ENCODE data around the gene CRB1.

Gene CRB1

GRCh38 chr1:197303463-197303862 lies 35.4 kb downstream of the CRB1 start:
- DNase-seq (ENCODE audit: low read depth, low spot score) = no peak

DNA sequence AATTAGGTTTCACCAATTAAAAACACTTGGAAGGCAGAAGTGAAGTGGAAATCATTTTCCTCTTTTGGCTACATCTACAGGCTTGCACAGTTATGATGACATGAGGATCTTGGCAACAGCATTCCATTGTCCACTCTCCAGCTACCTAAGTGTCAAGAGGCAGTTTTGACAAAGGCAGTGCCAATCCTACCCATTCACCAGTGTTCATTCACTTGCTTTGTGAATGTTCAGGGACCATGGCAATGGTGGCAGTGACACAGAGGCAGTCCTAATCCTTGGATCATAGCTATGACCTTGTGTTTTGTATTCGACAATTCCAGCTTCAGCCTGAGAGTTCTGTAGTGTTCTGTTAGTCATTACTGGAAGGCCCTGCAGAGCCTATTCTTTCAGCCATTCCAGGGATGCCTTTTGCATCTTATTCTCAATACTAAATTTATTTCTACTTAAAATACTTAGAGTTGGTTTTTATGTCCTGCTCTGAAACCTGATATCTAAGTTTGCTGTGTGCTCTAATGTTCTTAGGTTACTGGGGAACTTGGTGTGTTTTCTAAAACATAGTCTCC lies 36.7 kb downstream of the CRB1 start:
- no peak for DNase-seq (ENCODE audit: low read depth, low spot score)

GRCh38 chr1:197305925-197306324 lies 37.9 kb downstream of the CRB1 start:
- DNase-seq (ENCODE audit: low read depth, low spot score) = no peak

GRCh38 chr1:197306381-197307062 lies 38.5 kb downstream of the CRB1 start:
- DNase-seq (ENCODE audit: low read depth, low spot score) = no peak

DNA sequence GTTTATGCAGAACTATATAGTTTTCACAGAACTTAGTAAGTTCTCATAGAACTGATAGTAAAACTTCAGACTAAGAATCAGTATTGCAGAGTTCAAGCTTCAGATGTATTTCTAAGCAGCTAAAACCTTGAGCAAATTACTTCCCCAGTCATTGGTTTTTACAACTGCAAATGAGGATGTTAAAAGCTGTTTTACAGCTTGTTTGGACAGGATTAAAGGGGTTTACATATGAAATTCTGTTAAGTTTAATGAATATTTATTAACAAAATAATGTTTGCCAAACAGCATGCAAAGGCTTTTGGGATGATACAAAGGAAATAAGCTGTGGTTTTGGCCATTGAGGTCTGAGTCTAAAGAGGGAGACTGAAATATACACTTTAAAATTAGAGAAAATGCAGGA lies 39.1 kb downstream of the CRB1 start:
- no peak for DNase-seq (ENCODE audit: low read depth, low spot score)

DNA sequence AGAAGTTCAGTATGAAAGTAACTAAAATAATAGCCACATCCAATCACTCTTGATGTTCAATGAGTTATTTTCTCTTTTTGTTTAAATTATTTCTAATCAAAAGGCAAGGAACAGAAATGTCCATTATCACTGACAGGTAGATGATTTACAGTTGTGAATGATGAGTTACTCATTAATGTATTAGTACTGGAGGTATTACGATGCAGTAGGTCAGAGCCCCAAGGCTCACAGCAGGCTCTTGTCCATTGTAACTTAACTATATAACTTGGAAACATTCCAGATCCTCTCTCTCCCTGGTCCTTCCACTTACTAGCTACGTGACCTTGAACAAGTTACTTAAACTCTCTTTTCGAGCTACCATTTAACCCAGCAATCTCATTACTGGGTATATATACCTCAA lies 39.5 kb downstream of the CRB1 start:
- no peak for DNase-seq (ENCODE audit: low read depth, low spot score)

DNA sequence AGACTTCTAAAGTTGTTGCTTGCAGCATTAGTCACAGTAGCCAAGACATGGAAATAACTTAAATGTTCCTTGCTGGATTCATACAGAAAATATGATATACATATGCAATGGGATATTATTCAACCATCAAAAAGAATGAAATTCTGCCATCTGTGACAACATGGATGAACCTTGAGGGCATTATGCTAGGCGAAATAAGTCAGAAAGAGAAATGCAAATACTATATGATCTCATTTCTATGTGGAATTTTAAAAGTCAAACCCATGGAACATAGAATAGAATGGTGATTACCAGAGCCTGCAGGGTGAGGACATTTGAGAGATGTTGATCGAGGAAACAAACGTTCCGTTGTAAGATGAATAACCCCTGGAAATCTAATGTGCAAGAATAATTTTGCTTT lies 43.0 kb downstream of the CRB1 start:
- no peak for DNase-seq (ENCODE audit: low read depth, low spot score)

GRCh38 chr1:197312163-197312562 lies 44.1 kb downstream of the CRB1 start:
- no peak for DNase-seq (ENCODE audit: low read depth, low spot score)

- no peak for DNase-seq (ENCODE audit: low read depth, low spot score)
Observed at GRCh38 chr1:197313713-197314112, 45.7 kb downstream of the CRB1 start.

GRCh38 chr1:197314682-197315081 lies 46.6 kb downstream of the CRB1 start:
- no peak for DNase-seq (ENCODE audit: low read depth, low spot score)

- no peak for DNase-seq (ENCODE audit: low read depth, low spot score)
Observed at GRCh38 chr1:197319631-197320030, 51.6 kb downstream of the CRB1 start.

DNA sequence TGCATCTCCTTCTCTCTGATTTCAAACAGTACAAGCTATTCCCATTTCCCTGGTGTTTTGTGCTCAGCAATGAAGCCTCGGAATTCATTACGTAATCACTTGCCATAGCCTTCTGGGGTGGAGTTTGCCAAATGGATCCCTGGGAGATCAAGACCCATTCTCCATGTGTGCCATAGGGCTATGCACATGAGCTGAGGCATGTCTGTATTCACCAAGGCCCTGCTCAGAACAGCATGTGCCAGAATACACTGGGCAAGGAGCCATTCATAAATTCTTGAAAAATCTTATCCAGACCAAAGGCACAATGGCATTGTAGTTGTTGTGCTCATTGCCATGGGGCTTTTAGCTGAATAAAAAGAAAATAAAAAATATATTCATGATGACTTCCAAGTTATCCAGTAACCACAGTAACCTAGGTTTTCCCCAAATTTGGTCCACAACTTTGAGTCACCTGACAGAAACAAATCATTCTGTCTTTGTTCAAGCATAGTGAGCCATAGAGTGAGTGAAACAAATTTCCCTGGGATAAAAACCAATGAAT lies 53.0 kb downstream of the CRB1 start:
- no peak for DNase-seq (ENCODE audit: low read depth, low spot score)

GRCh38 chr1:197321811-197322210 lies 53.8 kb downstream of the CRB1 start:
- no peak for DNase-seq (ENCODE audit: low read depth, low spot score)

DNA sequence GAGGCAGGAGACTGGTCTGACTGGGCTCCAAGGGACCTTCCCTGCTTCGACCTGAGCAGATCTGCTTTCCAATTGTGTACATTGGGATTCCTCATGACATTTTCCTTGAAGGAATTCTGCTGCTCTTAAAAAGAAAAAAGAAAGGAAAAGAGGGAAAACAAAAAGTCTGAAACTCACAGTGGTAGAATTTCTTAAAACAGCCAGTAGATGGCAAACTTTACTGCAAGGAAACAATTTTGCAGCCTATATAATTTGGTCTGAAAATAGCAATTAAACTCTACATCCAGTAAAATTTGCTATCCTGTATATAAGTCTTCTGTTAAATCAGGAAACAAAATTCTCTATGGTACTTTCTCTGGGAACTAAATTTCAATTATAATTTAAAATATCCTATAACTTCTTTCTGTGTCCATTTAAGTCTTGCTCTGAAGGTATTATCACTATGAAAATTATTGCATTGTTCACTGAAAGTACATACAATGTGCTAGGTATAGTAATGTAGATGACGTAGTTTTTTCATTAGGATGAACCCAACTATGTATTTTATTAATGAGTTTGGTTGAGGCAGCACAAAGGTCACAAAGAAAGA lies 59.8 kb downstream of the CRB1 start:
- DNase-seq (ENCODE audit: low read depth, low spot score) = no peak

DNA sequence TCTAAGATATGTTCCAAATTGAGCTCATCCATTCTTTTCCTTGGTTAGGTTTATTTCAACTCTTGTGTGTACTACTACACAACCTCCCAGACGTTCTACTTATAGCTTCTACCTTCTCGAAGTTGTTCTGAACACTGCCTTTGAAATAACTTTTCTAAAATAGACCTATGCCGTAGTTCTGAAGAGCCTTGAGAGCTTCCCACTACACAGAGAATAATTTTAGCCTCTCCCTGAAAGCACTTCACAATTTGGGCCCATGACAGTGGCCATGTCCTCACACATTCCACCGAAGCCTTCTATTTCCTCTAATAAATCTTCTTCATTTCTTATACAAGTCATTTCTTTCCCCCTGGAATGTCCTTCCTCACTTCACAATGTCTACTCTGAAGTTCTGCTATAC lies 62.2 kb downstream of the CRB1 start:
- DNase-seq (ENCODE audit: low read depth, low spot score) = no peak

- no peak for DNase-seq (ENCODE audit: low read depth, low spot score)
Observed at GRCh38 chr1:197331565-197331964, 63.5 kb downstream of the CRB1 start.

GRCh38 chr1:197333041-197333440 lies 65.0 kb downstream of the CRB1 start:
- DNase-seq (ENCODE audit: low read depth, low spot score) = no peak

GRCh38 chr1:197336571-197336970 lies 68.5 kb downstream of the CRB1 start:
- DNase-seq (ENCODE audit: low read depth, low spot score) = no peak

DNA sequence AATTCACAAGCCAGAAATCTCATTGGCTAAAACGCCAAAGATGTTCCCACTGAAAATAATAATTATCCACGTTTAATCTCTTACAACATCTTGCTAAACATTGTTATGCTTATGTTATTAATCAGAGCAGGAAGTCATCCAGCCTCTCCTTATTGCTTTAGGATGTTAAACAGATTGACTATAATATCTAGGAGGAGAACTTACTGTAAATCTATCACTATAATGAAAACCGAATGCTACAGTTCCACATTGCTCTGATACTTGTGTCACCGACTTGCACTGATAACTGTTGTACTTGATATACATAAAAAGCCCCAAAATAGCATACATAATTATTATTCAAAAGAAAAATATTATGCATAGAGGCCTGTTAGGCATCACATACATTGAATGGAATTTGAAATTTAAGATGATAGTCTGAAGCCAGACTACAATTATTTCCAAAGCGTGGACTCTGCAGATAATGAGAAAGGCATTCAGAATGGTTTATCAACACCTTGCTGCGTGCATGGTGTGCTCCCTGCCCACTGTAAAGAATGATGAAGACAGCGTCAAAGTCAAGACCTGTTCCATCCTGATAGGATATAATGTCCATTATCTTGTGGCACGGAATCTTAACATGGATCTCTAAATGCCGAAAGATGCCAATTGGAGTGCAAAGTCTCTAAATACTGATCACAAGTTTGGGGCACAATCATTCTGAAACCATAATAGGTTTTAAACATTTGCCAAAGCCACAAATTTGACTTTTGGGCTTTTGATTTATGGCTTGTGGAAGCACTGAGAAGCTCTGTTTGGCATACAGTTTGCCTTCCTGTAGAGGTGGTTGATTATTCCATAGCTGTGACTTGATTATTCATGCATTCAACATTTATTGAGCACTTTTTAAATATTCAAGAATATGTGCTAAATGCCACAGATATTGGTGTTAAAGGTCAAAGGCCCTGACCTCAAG lies 71.3 kb downstream of the CRB1 start:
- no peak for DNase-seq (ENCODE audit: low read depth, low spot score)

DNA sequence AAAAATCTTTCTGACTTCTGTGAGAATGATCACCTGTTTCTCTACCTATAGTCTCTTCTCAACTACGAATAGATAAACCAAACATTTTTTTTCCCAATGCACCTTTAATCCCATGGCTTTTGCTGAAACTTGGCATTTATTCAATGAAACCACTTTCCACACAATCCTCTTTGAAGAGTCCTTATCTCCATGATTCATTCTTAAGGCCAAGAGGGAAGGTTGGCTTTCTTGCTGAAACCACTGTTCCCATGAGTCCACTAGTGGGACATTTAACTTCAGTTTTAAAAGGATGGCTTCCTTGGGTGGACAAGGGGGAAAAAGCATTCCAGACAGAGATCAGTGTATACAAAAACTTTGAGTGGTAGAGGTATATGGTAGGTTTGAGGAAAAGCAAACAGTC lies 73.6 kb downstream of the CRB1 start:
- DNase-seq (ENCODE audit: low read depth, low spot score) = no peak

GRCh38 chr1:197342044-197342565 lies 74.1 kb downstream of the CRB1 start:
- no peak for DNase-seq (ENCODE audit: low read depth, low spot score)

- DNase-seq (ENCODE audit: low read depth, low spot score) = no peak
Observed at GRCh38 chr1:197342669-197343068, 74.6 kb downstream of the CRB1 start.
